OCI-LY1 (cell line): ENCODE data around the gene KATNAL1.

Source experiments
- H2AFZ ChIP-seq: fragments of 200-600 bp; sonication (generic), shearing (Covaris generic); 2 replicates; pipeline ENCODE4 v1.6.0; 2014; ENCODE audit warnings: antibody characterized with exemption, mild to moderate bottlenecking, low read length
- H3F3A ChIP-seq: fragments of 200-600 bp; sonication (generic), shearing (Covaris generic); 2 replicates; pipeline ENCODE4 v1.6.0; 2014; ENCODE audit warnings: mild to moderate bottlenecking, antibody characterized with exemption, low read length, moderate library complexity; ENCODE audit not compliant: insufficient read depth
- H3K27ac ChIP-seq: fragments of 200-600 bp; sonication (generic); 2 replicates; pipeline ENCODE4 v1.5.1; 2014; ENCODE audit warnings: low read length, mixed run types, mild to moderate bottlenecking, low read depth; ENCODE audit not compliant: poor library complexity, severe bottlenecking
- H3K27me3 ChIP-seq: fragments of 200-600 bp; sonication (generic); 2 replicates; pipeline ENCODE4 v1.6.0; 2014; ENCODE audit warnings: antibody characterized with exemption, mild to moderate bottlenecking, low read length, moderate library complexity; ENCODE audit not compliant: insufficient read depth
- H3K36me3 ChIP-seq: fragments of 200-600 bp; sonication (generic); 2 replicates; pipeline ENCODE4 v1.6.1; 2014; ENCODE audit warnings: mild to moderate bottlenecking, antibody characterized with exemption, low read length, moderate library complexity, mixed read lengths; ENCODE audit not compliant: insufficient read depth
- H3K4me1 ChIP-seq: fragments of 200-600 bp; sonication (generic); 2 replicates; pipeline ENCODE4 v1.5.1; 2014; ENCODE audit warnings: mild to moderate bottlenecking, low read length, moderate library complexity; ENCODE audit not compliant: insufficient read depth, severe bottlenecking
- H3K4me2 ChIP-seq: fragments of 200-600 bp; sonication (generic), shearing (Covaris generic); 2 replicates; pipeline ENCODE4 v1.6.1; 2014; ENCODE audit warnings: low read length
- H3K4me3 ChIP-seq: fragments of 200-600 bp; sonication (generic); 2 replicates; pipeline ENCODE4 v1.5.1; 2014; ENCODE audit warnings: low read length, low read depth, mild to moderate bottlenecking, mixed read lengths; ENCODE audit not compliant: poor library complexity, severe bottlenecking
- H3K79me2 ChIP-seq: fragments of 200-600 bp; shearing (Covaris generic); 2 replicates; pipeline ENCODE4 v1.6.1; 2016; ENCODE audit warnings: mixed run types, low read length, mixed read lengths; ENCODE audit not compliant: insufficient read depth
- H3K9ac ChIP-seq: fragments of 200-600 bp; sonication (generic), shearing (Covaris generic); 2 replicates; pipeline ENCODE4 v1.6.1; 2014; ENCODE audit warnings: mild to moderate bottlenecking, low read length, mixed read lengths
- H3K9me2 ChIP-seq: fragments of 200-600 bp; sonication (generic), shearing (Covaris generic); 2 replicates; pipeline ENCODE4 v1.6.1; 2014; ENCODE audit warnings: low read depth, mild to moderate bottlenecking, low read length, mixed read lengths
- H3K9me3 ChIP-seq: fragments of 200-600 bp; shearing (Covaris generic); 2 replicates; pipeline ENCODE4 v1.6.1; 2014; ENCODE audit warnings: low read length, mixed read lengths
- H4K20me1 ChIP-seq: fragments of 200-600 bp; sonication (generic), shearing (Covaris generic); 2 replicates; pipeline ENCODE4 v1.6.0; 2016; ENCODE audit warnings: mild to moderate bottlenecking, low read length; ENCODE audit not compliant: insufficient read depth
- CTCF ChIP-seq: fragments of 200-600 bp; sonication (generic), shearing (Covaris generic); IDR thresholded peaks from 2 replicates; pipeline ENCODE4 v1.5.1; 2017; ENCODE audit warnings: mild to moderate bottlenecking, antibody characterized with exemption, low read length, moderate library complexity, mixed read lengths
- EZH2 ChIP-seq: fragments of 200-600 bp; sonication (generic), shearing (Covaris generic); IDR thresholded peaks from 2 replicates; pipeline ENCODE4 v1.8.0; 2017; ENCODE audit warnings: borderline replicate concordance, mixed run types, mild to moderate bottlenecking, antibody characterized with exemption, low read length, moderate library complexity, mixed read lengths

KATNAL1 gene

GRCh38 chr13:30158774-30159445 lies 148.4 kb downstream of the KATNAL1 start:
- Histone ChIP-seq H3K9me3 (0 out of 2 replicates have a peak, but pooled peaks cover 2% of the 10 kb centered on the region), H4K20me1 (no peaks in the 10 kb centered on the region), H3K27me3 (peaks cover 6% of the 10 kb centered on the region), H3K4me2 (no peak overlapping the region), H3K36me3 (no peaks in the 10 kb centered on the region), H3K9ac (no peak overlapping the region), H3K9me2 (no peaks in the 10 kb centered on the region), H3K4me3 (no peak overlapping the region), H2AFZ (no peak overlapping the region), H3K27ac (no peak overlapping the region), H3K4me1 (peaks cover 13% of the 10 kb centered on the region), H3F3A (no peaks in the 10 kb centered on the region), H3K79me2 (no peaks in the 10 kb centered on the region)
- no peak for TF ChIP-seq EZH2
- no peak for TF ChIP-seq CTCF

DNA sequence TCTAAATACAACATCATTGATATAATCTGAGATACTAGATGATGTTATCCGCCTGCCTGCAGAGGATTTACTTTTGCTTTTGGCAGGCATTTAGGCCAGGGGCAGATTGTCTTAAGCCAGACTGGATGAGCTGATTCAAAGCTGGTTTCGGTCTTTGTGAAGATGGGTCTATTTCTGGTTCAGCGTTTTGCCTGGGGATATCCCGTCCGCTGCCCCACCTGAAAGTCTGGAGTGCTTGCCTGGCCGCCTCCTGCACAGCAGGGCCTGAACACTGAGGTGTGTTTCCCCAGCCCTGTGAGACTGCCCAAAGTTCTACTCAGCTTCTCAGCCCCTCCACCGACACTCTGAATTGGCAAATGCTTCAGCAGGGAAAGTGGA lies 149.7 kb downstream of the KATNAL1 start:
- H3K27me3 ChIP-seq: peaks cover 6% of the 10 kb centered on the region
- H3K27ac ChIP-seq: no peak overlapping the region
- H3K9me2 ChIP-seq: no peaks in the 10 kb centered on the region
- no peaks in the 10 kb centered on the region for H3K36me3 ChIP-seq
- no peak overlapping the region for H3K4me3 ChIP-seq
- 0 out of 2 replicates have a peak, but pooled peaks cover 2% of the 10 kb centered on the region for H3K9me3 ChIP-seq
- no peak overlapping the region for H3K9ac ChIP-seq
- H2AFZ ChIP-seq: no peak overlapping the region
- no peaks in the 10 kb centered on the region for H3K79me2 ChIP-seq
- TF ChIP-seq CTCF (no peak), EZH2 (no peak)
- H4K20me1 ChIP-seq: no peaks in the 10 kb centered on the region
- H3K4me1 ChIP-seq: peaks cover 16% of the 10 kb centered on the region
- no peak overlapping the region for H3K4me2 ChIP-seq
- H3F3A ChIP-seq: no peaks in the 10 kb centered on the region

DNA sequence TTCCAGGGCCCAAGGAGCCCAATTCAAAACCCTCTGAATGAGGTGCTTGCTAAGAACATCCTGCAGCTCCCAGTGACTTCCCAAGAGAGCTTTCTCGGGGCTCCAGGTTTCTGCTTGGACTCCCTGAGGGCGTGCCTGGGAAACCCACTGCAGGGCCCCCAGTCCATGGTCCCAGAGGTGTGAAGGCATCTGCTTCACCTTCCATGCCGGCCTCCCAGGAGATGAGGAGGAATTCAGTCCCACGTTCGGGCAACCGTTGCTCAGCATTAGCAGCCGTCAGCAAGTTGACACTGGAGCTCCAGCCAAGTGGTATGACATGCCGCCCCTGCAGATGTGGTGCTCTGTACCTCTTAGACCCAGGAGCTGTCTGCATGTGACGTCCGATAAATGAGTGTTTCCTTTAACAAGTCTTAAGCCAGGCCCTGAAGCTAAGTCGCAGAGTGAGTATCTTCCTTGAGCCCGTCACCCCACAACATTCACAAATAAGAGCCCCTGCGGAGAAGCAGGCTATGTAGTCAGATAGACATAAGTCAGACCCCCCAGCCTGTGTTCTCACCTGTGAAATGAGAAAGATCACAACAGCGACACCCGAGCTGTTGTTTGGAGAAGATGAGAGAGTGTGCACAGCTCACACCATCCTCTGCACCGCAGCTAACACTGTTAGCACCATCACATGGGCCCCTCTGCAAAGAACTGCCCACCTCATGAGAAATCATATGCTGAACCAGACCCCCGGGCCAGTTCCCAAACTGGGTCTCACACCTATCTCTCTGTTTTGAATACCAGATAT lies 150.3 kb downstream of the KATNAL1 start:
- no peaks in the 10 kb centered on the region for H4K20me1 ChIP-seq
- H3K4me2 ChIP-seq: no peak overlapping the region
- no peak overlapping the region for H3K9ac ChIP-seq

More for the DNA sequence above, 150.3 kb downstream of the KATNAL1 start:
- Histone ChIP-seq H3K36me3 (no peaks in the 10 kb centered on the region), H2AFZ (no peak overlapping the region), H3K79me2 (no peaks in the 10 kb centered on the region), H3K9me2 (no peaks in the 10 kb centered on the region), H3K4me3 (no peak overlapping the region), H3K27ac (no peak overlapping the region), H3F3A (no peaks in the 10 kb centered on the region), H3K9me3 (no peaks in the 10 kb centered on the region), H3K4me1 (peaks cover 16% of the 10 kb centered on the region), H3K27me3 (peaks cover 6% of the 10 kb centered on the region; the same call in 1 of the 2 replicates)
- no peak for TF ChIP-seq CTCF
- TF ChIP-seq EZH2: no peak
